ENCODE data around the gene RNFT2. TPM values are rescaled to one million over a fixed set of nuclear protein-coding genes. Genes with fewer than 3 reads are reported as not detected.
A peak's percentile ranks its signal among the peaks of the same experiment; 100 is the strongest.

The RNFT2 gene
- total RNA-seq, 1 experiment from 2014 or later, result 29.5 TPM

DNA sequence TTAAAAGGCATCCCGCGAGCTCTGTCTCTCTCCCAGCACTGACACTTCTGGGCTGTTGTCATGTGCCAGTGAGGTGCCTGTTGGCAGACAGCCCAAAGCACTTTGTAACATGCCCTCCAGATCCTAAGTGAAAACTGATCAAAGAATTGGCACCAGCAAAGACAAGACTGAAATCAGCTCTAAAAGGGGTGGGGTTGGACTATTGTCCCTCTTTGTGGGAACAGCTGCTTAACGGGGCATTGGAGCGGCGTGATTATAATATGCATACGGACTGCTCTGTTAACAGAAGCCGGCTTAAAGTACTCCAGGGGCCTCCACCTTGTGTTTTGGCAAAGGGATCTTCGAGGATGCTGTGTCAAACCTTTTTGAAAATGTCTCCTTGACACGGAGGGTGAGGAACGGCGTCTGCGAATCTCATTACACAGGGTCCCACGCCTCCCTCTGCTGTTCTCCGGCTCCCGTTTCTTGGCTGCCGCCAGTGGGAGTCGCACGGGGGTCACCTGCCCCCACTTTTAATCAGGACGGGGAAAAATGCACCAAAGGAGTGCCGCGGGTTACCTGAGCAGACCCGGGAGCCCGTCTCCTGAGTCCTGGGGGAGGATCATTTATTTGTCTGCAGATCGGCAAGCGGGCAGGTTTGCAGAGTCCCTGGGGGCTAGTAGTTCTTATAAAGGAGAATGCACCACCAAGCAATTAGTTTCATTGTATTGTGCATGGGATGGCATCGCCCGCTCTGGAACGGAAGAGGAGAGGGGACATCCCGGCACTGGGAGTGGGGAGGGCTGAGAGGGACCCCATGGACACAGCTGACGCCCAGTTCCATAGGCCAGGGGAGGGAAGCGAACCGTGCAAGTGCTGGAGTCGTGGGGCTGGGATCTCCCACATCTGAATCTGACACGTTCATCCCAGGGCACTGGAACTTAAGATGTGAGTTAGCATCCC is 44.6 kb upstream of the RNFT2 start:
- Histone ChIP-seq H3K79me1 (ENCODE audit: insufficient read depth, low read depth, low read length, poor library complexity, severe bottlenecking) (no peaks in the 10 kb centered on the region), H2AK5ac (ENCODE audit: insufficient read length, low read length) (no peak overlapping the region), H3K9ac (ENCODE audit: extremely low read depth, insufficient read length, low read length) (no peak overlapping the region), H3K56ac (ENCODE audit: insufficient read length, low read depth, low read length) (no peak overlapping the region), H2AFZ (ENCODE audit: low read length) (no peak overlapping the region), H3K18ac (ENCODE audit: insufficient read length, low read depth, low read length) (no peak overlapping the region), H3K9me3 (ENCODE audit: control insufficient read depth, low read depth, low read length) (no peaks in the 10 kb centered on the region), H2BK5ac (ENCODE audit: insufficient read length, low read length) (no peak overlapping the region), H3K4ac (ENCODE audit: low read depth, low read length) (no peak overlapping the region), H3K27ac (ENCODE audit: insufficient read length, low read depth, low read length) (no peak overlapping the region), H4K5ac (ENCODE audit: insufficient read length, low read depth, low read length) (no peak overlapping the region), H2BK120ac (ENCODE audit: low read depth, low read length, poor library complexity, severe bottlenecking) (no peak overlapping the region), H3K14ac (ENCODE audit: insufficient read depth, low read length) (no peak overlapping the region; the same call in 1 of the 2 replicates), H3K79me2 (ENCODE audit: insufficient read depth, low read length) (no peaks in the 10 kb centered on the region), H3K23ac (ENCODE audit: insufficient read length, low read depth, low read length) (no peak overlapping the region), H2BK20ac (ENCODE audit: low read depth, low read length, poor library complexity, severe bottlenecking) (no peak overlapping the region), H3K4me1 (ENCODE audit: insufficient read depth, low read length) (peaks cover 2% of the 10 kb centered on the region; the same call in 1 of the 2 replicates), H4K20me1 (ENCODE audit: control insufficient read depth, insufficient read depth, insufficient read length) (no peaks in the 10 kb centered on the region), H3K23me2 (ENCODE audit: insufficient read length, low read depth, low read length, poor library complexity, severe bottlenecking) (no peaks in the 10 kb centered on the region), H2BK15ac (ENCODE audit: low read depth, low read length) (no peak overlapping the region), H3T11ph (ENCODE audit: low read length) (no peak overlapping the region), H4K91ac (ENCODE audit: insufficient read length, low read depth, low read length) (no peak overlapping the region), H2BK12ac (ENCODE audit: insufficient read length, low read depth, low read length) (no peak overlapping the region), H4K8ac (replicated peaks; ENCODE audit: insufficient read length, low read depth, low read length) (no peak overlapping the region), H3K27me3 (ENCODE audit: insufficient read depth, low read length) (no peaks in the 10 kb centered on the region), H3K4me2 (ENCODE audit: insufficient read depth, insufficient read length, low read length) (peak overlapping the region; percentile 59)
- DNase-seq, result no peak
- Mint-ChIP-seq H3K27ac (0 out of 7 replicates have a peak overlapping the region, but pooled peaks of 1 of the 3 experiments have one; percentile 23), H3K4me1 (peaks cover 25 to 26% of the 10 kb centered on the region in 2 experiments), H3K36me3 (ENCODE audit: insufficient read depth in 1 of 3, low read depth in 3 of 3) (peaks cover 0 to 4% (median 0%) of the 10 kb centered on the region in 3 experiments; a peak in 1 of 7 replicates), H3K4me3 (peak overlapping the region; percentile 37 to 81), H3K27me3 (ENCODE audit: low read depth) (peaks cover 16% of the 10 kb centered on the region), H3K9me3 (no peaks in the 10 kb centered on the region; a peak in 1 of 5 replicates)
- WGBS (ENCODE audit: extremely low coverage, insufficient read length, low lambda C conversion rate), result no CpG with 5 or more reads among the region's 34 CpGs
- TF ChIP-seq, protein P1, sequence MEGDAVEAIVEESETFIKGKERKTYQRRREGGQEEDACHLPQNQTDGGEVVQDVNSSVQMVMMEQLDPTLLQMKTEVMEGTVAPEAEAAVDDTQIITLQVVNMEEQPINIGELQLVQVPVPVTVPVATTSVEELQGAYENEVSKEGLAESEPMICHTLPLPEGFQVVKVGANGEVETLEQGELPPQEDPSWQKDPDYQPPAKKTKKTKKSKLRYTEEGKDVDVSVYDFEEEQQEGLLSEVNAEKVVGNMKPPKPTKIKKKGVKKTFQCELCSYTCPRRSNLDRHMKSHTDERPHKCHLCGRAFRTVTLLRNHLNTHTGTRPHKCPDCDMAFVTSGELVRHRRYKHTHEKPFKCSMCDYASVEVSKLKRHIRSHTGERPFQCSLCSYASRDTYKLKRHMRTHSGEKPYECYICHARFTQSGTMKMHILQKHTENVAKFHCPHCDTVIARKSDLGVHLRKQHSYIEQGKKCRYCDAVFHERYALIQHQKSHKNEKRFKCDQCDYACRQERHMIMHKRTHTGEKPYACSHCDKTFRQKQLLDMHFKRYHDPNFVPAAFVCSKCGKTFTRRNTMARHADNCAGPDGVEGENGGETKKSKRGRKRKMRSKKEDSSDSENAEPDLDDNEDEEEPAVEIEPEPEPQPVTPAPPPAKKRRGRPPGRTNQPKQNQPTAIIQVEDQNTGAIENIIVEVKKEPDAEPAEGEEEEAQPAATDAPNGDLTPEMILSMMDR (conservative IDR thresholded peaks at IDR 0.05), result no peak

Data from H9 (cell line).